RWPE1 (cell line): ENCODE data around the gene ITGA6.

ENCODE experiments used
- CTCF ChIA-PET: fragments of 350-600 bp; sonication (Branson Sonifier 250); formaldehyde crosslinking; extraction: SDS; loops from one replicate; lab custom pipeline; 2021; lab: Yijun Ruan, JAX
- POLR2A ChIA-PET: fragments of 400-600 bp; formaldehyde crosslinking; extraction: SDS; loops from one replicate; lab custom pipeline; 2020; ENCODE audit warnings: antibody characterized with exemption; ENCODE audit not compliant: low non-redundant PET; lab: Yijun Ruan, JAX
- DNase-seq: peaks from one replicate; pipeline ENCODE4 v3.0.0; 2012; ENCODE audit warnings: low spot score
- H3K27ac ChIP-seq: fragments of 450-650 bp; 2 replicates; pipeline ENCODE4 v1.5.1; 2017
- TF ChIP-seq, protein P1 (sequence below): fragments of 450-650 bp; conservative IDR thresholded peaks from 2 replicates; pipeline ENCODE4 v1.5.1; 2017; ENCODE audit warnings: low read depth, mild to moderate bottlenecking

The ITGA6 gene

GRCh38 chr2:172488556-172488955 lies 61.2 kb downstream of the ITGA6 start:
- DNase-seq = no peak
- ChIA-PET POLR2A (no interaction called here), CTCF (interaction anchor here (0.6 kb wide), 1 partner anchor 12 kb away, joined by 5 read pairs; no protein-coding TSS in a partner anchor)
- TF ChIP-seq, protein P1, sequence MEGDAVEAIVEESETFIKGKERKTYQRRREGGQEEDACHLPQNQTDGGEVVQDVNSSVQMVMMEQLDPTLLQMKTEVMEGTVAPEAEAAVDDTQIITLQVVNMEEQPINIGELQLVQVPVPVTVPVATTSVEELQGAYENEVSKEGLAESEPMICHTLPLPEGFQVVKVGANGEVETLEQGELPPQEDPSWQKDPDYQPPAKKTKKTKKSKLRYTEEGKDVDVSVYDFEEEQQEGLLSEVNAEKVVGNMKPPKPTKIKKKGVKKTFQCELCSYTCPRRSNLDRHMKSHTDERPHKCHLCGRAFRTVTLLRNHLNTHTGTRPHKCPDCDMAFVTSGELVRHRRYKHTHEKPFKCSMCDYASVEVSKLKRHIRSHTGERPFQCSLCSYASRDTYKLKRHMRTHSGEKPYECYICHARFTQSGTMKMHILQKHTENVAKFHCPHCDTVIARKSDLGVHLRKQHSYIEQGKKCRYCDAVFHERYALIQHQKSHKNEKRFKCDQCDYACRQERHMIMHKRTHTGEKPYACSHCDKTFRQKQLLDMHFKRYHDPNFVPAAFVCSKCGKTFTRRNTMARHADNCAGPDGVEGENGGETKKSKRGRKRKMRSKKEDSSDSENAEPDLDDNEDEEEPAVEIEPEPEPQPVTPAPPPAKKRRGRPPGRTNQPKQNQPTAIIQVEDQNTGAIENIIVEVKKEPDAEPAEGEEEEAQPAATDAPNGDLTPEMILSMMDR = no peak
- no peak overlapping the region for H3K27ac ChIP-seq

- DNase-seq = no peak
- no peak overlapping the region for H3K27ac ChIP-seq
- TF ChIP-seq, protein P1 = no peak
- ChIA-PET POLR2A (no interaction called here), CTCF (interaction anchor here (0.7 kb wide), 1 partner anchor 772 kb away, joined by 3 read pairs; no protein-coding TSS in a partner anchor)
Measured at GRCh38 chr2:172489681-172490080, 62.3 kb downstream of the ITGA6 start.

- no peak for DNase-seq
- ChIA-PET POLR2A (no interaction called here), CTCF (no interaction called here)
- TF ChIP-seq, protein P1 = no peak
- no peak overlapping the region for H3K27ac ChIP-seq
Measured at GRCh38 chr2:172496160-172496608, 68.8 kb downstream of the ITGA6 start.

GRCh38 chr2:172507199-172507598 lies 79.8 kb downstream of the ITGA6 start:
- TF ChIP-seq, protein P1 = no peak
- POLR2A ChIA-PET = no interaction called here
- CTCF ChIA-PET = no interaction called here

GRCh38 chr2:172510088-172510487 lies 82.7 kb downstream of the ITGA6 start:
- CTCF ChIA-PET = no interaction called here
- TF ChIP-seq, protein P1 = no peak
- no peak overlapping the region for H3K27ac ChIP-seq
- POLR2A ChIA-PET = no interaction called here
- no peak for DNase-seq

More at GRCh38 chr2:172507199-172507598, 79.8 kb downstream of the ITGA6 start:
- no peak overlapping the region for H3K27ac ChIP-seq
- DNase-seq = no peak

GRCh38 chr2:172510548-172510947 lies 83.2 kb downstream of the ITGA6 start:
- TF ChIP-seq, protein P1 = no peak
- ChIA-PET CTCF (no interaction called here), POLR2A (no interaction called here)
- no peak for DNase-seq
- no peak overlapping the region for H3K27ac ChIP-seq
